Panc1 (cell line): ENCODE results near the gene CNKSR3. TPM values are rescaled to one million over a fixed set of nuclear protein-coding genes. Genes with fewer than 3 reads are reported as not detected.

Experiments
- ATAC-seq: fragments of 200-7000 bp; cut with Tn5 transposase; 2 replicates; pipeline ENCODE4 v1.9.1; 2020; ENCODE audit warnings: mild to moderate bottlenecking, moderate library complexity
- BruUV-seq: library from RNA; stranded (reverse); fragments of 400-500 nt; replicated peaks from 2 replicates; lab custom pipeline; 2021; lab: Mats Ljungman, UMichigan
- CTCF ChIA-PET: fragments of 300-600 bp; sonication (Branson Sonifier 250); formaldehyde crosslinking; loops from one replicate; lab custom pipeline; 2022; ENCODE audit warnings: antibody characterized with exemption; lab: Charles Lee
- POLR2A ChIA-PET: fragments of 300-600 bp; sonication (Branson Sonifier 250); formaldehyde crosslinking; loops from one replicate; lab custom pipeline; 2022; ENCODE audit warnings: antibody characterized with exemption; lab: Charles Lee
- DNase-seq: peaks from one replicate; pipeline ENCODE4 v3.0.0-alpha.2; 2010; ENCODE audit warnings: low read depth, low spot score
- H3K27ac ChIP-seq: 2 replicates; pipeline ENCODE4 v1.5.1; 2011; ENCODE audit warnings: mild to moderate bottlenecking, low read length, inconsistent platforms
- H3K27me3 ChIP-seq: fragments of 200-500 bp; sonication (Bioruptor generic); 2 replicates; pipeline ENCODE4 v1.6.0; 2014; ENCODE audit warnings: low read length, inconsistent platforms; ENCODE audit not compliant: control insufficient read depth, insufficient read depth
- H3K36me3 ChIP-seq: fragments of 200-500 bp; sonication (Bioruptor generic); 2 replicates; pipeline ENCODE4 v1.5.1; 2014; ENCODE audit warnings: inconsistent platforms, mild to moderate bottlenecking, low read length, moderate library complexity; ENCODE audit not compliant: control insufficient read depth, insufficient read depth
- H3K4me1 ChIP-seq: 2 replicates; pipeline ENCODE4 v1.5.1; 2011; ENCODE audit warnings: inconsistent platforms, mild to moderate bottlenecking, low read length, moderate library complexity; ENCODE audit not compliant: control insufficient read depth, insufficient read depth
- H3K4me3 ChIP-seq, 2 experiments: 2 replicates each; pipeline ENCODE4 v1.5.1; 2011 to 2012; ENCODE audit warnings: low read depth in 2 of 2, low read length in 2 of 2, mild to moderate bottlenecking in 2 of 2, inconsistent platforms in 1 of 2, moderate library complexity in 1 of 2
- H3K9me3 ChIP-seq: fragments of 200-500 bp; sonication (Bioruptor generic); 2 replicates; pipeline ENCODE4 v1.5.1; 2014; ENCODE audit warnings: low read depth, mild to moderate bottlenecking, inconsistent platforms, low read length, moderate library complexity; ENCODE audit not compliant: control insufficient read depth, insufficient read depth
- CTCF ChIP-seq: fragments of 450-650 bp; IDR thresholded peaks from 2 replicates; pipeline ENCODE4 v1.5.1; 2017; ENCODE audit warnings: mild to moderate bottlenecking
- POLR2AphosphoS5 ChIP-seq: IDR thresholded peaks from 2 replicates; pipeline ENCODE4 v1.6.1; 2012; ENCODE audit warnings: mild to moderate bottlenecking, low read depth, low read length, moderate library complexity
- REST ChIP-seq, 2 experiments: IDR thresholded peaks; 2 replicates each; pipeline ENCODE4 v1.6.1; 2011 to 2012; ENCODE audit warnings: low read depth in 2 of 2, control low read depth in 1 of 2, low read length in 1 of 2, mild to moderate bottlenecking in 1 of 2, moderate library complexity in 1 of 2; ENCODE audit not compliant: insufficient read depth in 1 of 2
- SIN3A ChIP-seq: IDR thresholded peaks from 2 replicates; pipeline ENCODE4 v1.6.1; 2012; ENCODE audit warnings: low read depth, mild to moderate bottlenecking, low read length, moderate library complexity, borderline replicate concordance; ENCODE audit not compliant: insufficient read depth
- TCF7L2 ChIP-seq: IDR thresholded peaks from 2 replicates; pipeline ENCODE4 v1.6.1; 2011; ENCODE audit warnings: mild to moderate bottlenecking, low read depth, low read length, inconsistent platforms
- in situ Hi-C: cut with HindIII; loops from 2 replicates; pipeline ENCODE4 v1.10.0; 2016; ENCODE audit warnings: low sequenced_read_pairs, low pct_unique_long_range_greater_than_20kb
- intact Hi-C: fragments of 100-400 bp; cut with micrococcal nuclease; formaldehyde crosslinking; loops from one replicate; pipeline ENCODE4 v1.10.0; 2022; ENCODE audit not compliant: unreplicated experiment
- total RNA-seq: library from RNA; stranded (reverse); gene quantifications from one replicate; pipeline ENCODE4 v1.2.1, GENCODE V29; 2021; ENCODE audit not compliant: unreplicated experiment

Gene CNKSR3
- total RNA-seq, 1 experiment from 2014 or later, result 18.2 TPM

- POLR2A ChIA-PET, result no interaction called here
- Histone ChIP-seq H3K4me3 (no peak overlapping the region), H3K4me1 (peaks cover 4% of the 10 kb centered on the region; the same call in 1 of the 2 replicates), H3K9me3 (peaks cover 6% of the 10 kb centered on the region; the same call in 1 of the 2 replicates), H3K27me3 (no peaks in the 10 kb centered on the region), H3K36me3 (no peaks in the 10 kb centered on the region), H3K27ac (no peak overlapping the region)
- DNase-seq (no peak), ATAC-seq (no peak)
- BruUV-seq, result no TSS peak
- CTCF ChIA-PET, result interaction anchor here (0.6 kb wide), 1 partner anchor 415 kb away, joined by 6 read pairs; no protein-coding TSS in a partner anchor
- in situ Hi-C loops (no loop called here), intact Hi-C loops (no loop called here)
- TF ChIP-seq REST (IDR thresholded peaks at IDR 0.05; ENCODE audit: insufficient read depth in 1 of 2, low read depth in 2 of 2, low read length in 1 of 2) (no peak), TCF7L2 (no peak), CTCF (no peak), SIN3A (no peak), POLR2AphosphoS5 (no peak)
Measured at GRCh38 chr6:154390034-154390433, 120.5 kb downstream of the CNKSR3 start.

- DNase-seq (no peak), ATAC-seq (no peak)
- POLR2A ChIA-PET, result no interaction called here
- TSS peak; percentile 47 for BruUV-seq
- Histone ChIP-seq H3K4me3 (no peak overlapping the region), H3K36me3 (no peaks in the 10 kb centered on the region), H3K27ac (peak overlapping the region; percentile 66; the same call in 1 of the 2 replicates), H3K4me1 (peaks cover 4% of the 10 kb centered on the region; the same call in 1 of the 2 replicates), H3K27me3 (no peaks in the 10 kb centered on the region), H3K9me3 (peaks cover 6% of the 10 kb centered on the region; the same call in 1 of the 2 replicates)
- intact Hi-C loops, result no loop called here
- TF ChIP-seq SIN3A (no peak), REST (IDR thresholded peaks at IDR 0.05; ENCODE audit: insufficient read depth in 1 of 2, low read depth in 2 of 2, low read length in 1 of 2) (no peak), CTCF (no peak), POLR2AphosphoS5 (no peak), TCF7L2 (no peak)
- CTCF ChIA-PET, result no interaction called here
- in situ Hi-C loops, result no loop called here
Measured at GRCh38 chr6:154388803-154389202, 121.7 kb downstream of the CNKSR3 start.
